Measurements from ENCODE around the gene RNF213. TPM values are rescaled to one million over a fixed set of nuclear protein-coding genes. Genes with fewer than 3 reads are reported as not detected.
"Not testable (repeated sequence)": the region's sequence is repeated elsewhere in the genome, so short reads cannot be mapped to it uniquely, and the experiment has no call there.

Gene RNF213
- total RNA-seq, 4 donors from 2014 or later = 113 to 174 (median 159) TPM

- Histone ChIP-seq H3K9me3 (no peaks in the 10 kb centered on the region), H3K4me1 (peaks cover 15 to 65% (median 35%) of the 10 kb centered on the region in 4 donors), H3K27ac (peak overlapping the region; percentile 11 to 96 (median 54)), H3K4me3 (no peak overlapping the region), H3K27me3 (no peaks in the 10 kb centered on the region), H3K36me3 (no peaks in the 10 kb centered on the region)
- intact Hi-C loops (cut with DNase I; ENCODE audit: low total_unique reads) = no loop called here
- TF ChIP-seq, protein P1, sequence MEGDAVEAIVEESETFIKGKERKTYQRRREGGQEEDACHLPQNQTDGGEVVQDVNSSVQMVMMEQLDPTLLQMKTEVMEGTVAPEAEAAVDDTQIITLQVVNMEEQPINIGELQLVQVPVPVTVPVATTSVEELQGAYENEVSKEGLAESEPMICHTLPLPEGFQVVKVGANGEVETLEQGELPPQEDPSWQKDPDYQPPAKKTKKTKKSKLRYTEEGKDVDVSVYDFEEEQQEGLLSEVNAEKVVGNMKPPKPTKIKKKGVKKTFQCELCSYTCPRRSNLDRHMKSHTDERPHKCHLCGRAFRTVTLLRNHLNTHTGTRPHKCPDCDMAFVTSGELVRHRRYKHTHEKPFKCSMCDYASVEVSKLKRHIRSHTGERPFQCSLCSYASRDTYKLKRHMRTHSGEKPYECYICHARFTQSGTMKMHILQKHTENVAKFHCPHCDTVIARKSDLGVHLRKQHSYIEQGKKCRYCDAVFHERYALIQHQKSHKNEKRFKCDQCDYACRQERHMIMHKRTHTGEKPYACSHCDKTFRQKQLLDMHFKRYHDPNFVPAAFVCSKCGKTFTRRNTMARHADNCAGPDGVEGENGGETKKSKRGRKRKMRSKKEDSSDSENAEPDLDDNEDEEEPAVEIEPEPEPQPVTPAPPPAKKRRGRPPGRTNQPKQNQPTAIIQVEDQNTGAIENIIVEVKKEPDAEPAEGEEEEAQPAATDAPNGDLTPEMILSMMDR (IDR thresholded peaks at IDR 0.05) = no peak
- no peak for TF ChIP-seq POLR2AphosphoS5 (IDR thresholded peaks at IDR 0.05)
- no peak for TF ChIP-seq POLR2A (IDR thresholded peaks at IDR 0.05)
- TF ChIP-seq EP300 (IDR thresholded peaks at IDR 0.05; ENCODE audit: low read depth) = no peak
- WGBS, 2 donors (ENCODE audit: low coverage in 1 of 2) = 56% methylated on average over 14 of the region's 14 CpGs; no CpG with 5 or more reads in 1 of the 2 donors
- DNase-seq = peak; percentile 68
- in situ Hi-C loops (cut with MboI; ENCODE audit: low pct_ligation_motif_present in 1 of 4, low pct_unique_long_range_greater_than_20kb in 1 of 4, low sequenced_read_pairs in 3 of 4) = no loop called here
These were observed 2.9 kb upstream of the RNF213 start for GRCh38 chr17:80257716-80258213.

DNA sequence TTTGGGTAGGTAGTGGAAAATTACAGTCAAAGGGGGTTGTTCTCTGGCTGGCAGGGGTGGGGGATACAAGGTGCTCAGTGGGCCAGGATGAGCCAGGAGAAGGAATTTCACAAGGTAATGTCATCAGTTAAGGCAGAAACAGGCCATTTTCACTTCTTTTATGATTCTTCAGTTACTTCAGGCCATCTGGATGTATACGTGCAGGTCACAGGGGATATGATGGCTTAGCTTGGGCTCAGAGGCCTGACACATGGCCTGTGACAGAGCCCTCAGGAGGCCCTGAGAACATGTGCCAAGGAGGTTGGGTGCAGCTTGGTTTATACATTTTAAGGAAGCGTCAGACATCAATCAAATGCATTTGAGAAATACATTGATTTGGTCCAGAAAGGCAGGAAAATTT, 2.4 kb upstream of the RNF213 start:
- 62% methylated on average over 2 of the region's 2 CpGs; no CpG with 5 or more reads in 1 of the 2 donors for WGBS, 2 donors (ENCODE audit: low coverage in 1 of 2)
- H3K4me3 ChIP-seq; in situ Hi-C loops (cut with MboI; ENCODE audit: low pct_ligation_motif_present in 1 of 4, low pct_unique_long_range_greater_than_20kb in 1 of 4, low sequenced_read_pairs in 3 of 4); intact Hi-C loops (cut with DNase I; ENCODE audit: low total_unique reads); DNase-seq; H3K36me3 ChIP-seq; H3K9me3 ChIP-seq; H3K27me3 ChIP-seq: not testable (repeated sequence)
- H3K4me1 ChIP-seq = peaks cover 19 to 68% (median 40%) of the 10 kb centered on the region in 4 donors
- peak overlapping the region; percentile 11 to 96 (median 54) for H3K27ac ChIP-seq

- Histone ChIP-seq H3K4me3 (peak overlapping the region; percentile 21 to 84 (median 74)), H3K36me3 (no peaks in the 10 kb centered on the region), H3K4me1 (peaks cover 16 to 76% (median 49%) of the 10 kb centered on the region in 4 donors), H3K27ac (peak overlapping the region; percentile 90 to 96 (median 96)), H3K27me3 (no peaks in the 10 kb centered on the region), H3K9me3 (no peaks in the 10 kb centered on the region)
- intact Hi-C loops (cut with DNase I; ENCODE audit: low total_unique reads) = no loop called here
- in situ Hi-C loops (cut with MboI; ENCODE audit: low pct_ligation_motif_present in 1 of 4, low pct_unique_long_range_greater_than_20kb in 1 of 4, low sequenced_read_pairs in 3 of 4) = no loop called here
- no peak for DNase-seq
- 44 to 51% methylated on average over 6 to 18 of the region's 18 CpGs for WGBS, 2 donors (ENCODE audit: low coverage in 1 of 2)
- TF ChIP-seq, protein P1 (IDR thresholded peaks at IDR 0.05) = no peak
- TF ChIP-seq EP300 (IDR thresholded peaks at IDR 0.05; ENCODE audit: low read depth) (no peak), POLR2A (IDR thresholded peaks at IDR 0.05) (no peak), POLR2AphosphoS5 (IDR thresholded peaks at IDR 0.05) (no peak)
These were observed 1.1 kb upstream of the RNF213 start for GRCh38 chr17:80259457-80260068.

GRCh38 chr17:80260069-80260535, 550 bp upstream of the RNF213 start:
- Histone ChIP-seq H3K4me3 (peak overlapping the region; percentile 21 to 84 (median 74)), H3K36me3 (no peaks in the 10 kb centered on the region), H3K9me3 (no peaks in the 10 kb centered on the region), H3K27me3 (no peaks in the 10 kb centered on the region), H3K4me1 (peaks cover 15 to 73% (median 44%) of the 10 kb centered on the region in 4 donors), H3K27ac (peak overlapping the region; percentile 90 to 96 (median 96))
- DNase-seq = peak; percentile 73
- TF ChIP-seq, protein P1 (IDR thresholded peaks at IDR 0.05) = peak in 1 of 5 experiments; percentile 9
- TF ChIP-seq POLR2A (IDR thresholded peaks at IDR 0.05) (no peak), POLR2AphosphoS5 (IDR thresholded peaks at IDR 0.05) (peak in 2 of 3 donors; percentile 29 to 48)
- in situ Hi-C loops (cut with MboI; ENCODE audit: low pct_ligation_motif_present in 1 of 4, low pct_unique_long_range_greater_than_20kb in 1 of 4, low sequenced_read_pairs in 3 of 4) (no loop called here), intact Hi-C loops (cut with DNase I; ENCODE audit: low total_unique reads) (no loop called here)
- 1% methylated on average over 29 of the region's 63 CpGs; no CpG with 5 or more reads in 1 of the 2 donors for WGBS, 2 donors (ENCODE audit: low coverage in 1 of 2)
